PC-3 (cell line): ENCODE measurements around the gene ESR2. TPM values are rescaled to one million over a fixed set of nuclear protein-coding genes. Genes with fewer than 3 reads are reported as not detected.
"Not testable (repeated sequence)": the region's sequence is repeated elsewhere in the genome, so short reads cannot be mapped to it uniquely, and the experiment has no call there.

Source experiments
- ATAC-seq: fragments of 200-7000 bp; cut with Tn5 transposase; 2 replicates; pipeline ENCODE4 v1.9.1; 2020; ENCODE audit warnings: mild to moderate bottlenecking, moderate library complexity
- BruUV-seq: library from RNA; stranded (reverse); fragments of 400-500 nt; replicated peaks from 2 replicates; lab custom pipeline; 2021; lab: Mats Ljungman, UMichigan
- CTCF ChIA-PET: fragments of 300-600 bp; sonication (Branson Sonifier 250); formaldehyde crosslinking; loops from one replicate; lab custom pipeline; 2022; ENCODE audit warnings: antibody characterized with exemption; lab: Charles Lee
- POLR2A ChIA-PET: fragments of 300-600 bp; sonication (Branson Sonifier 250); formaldehyde crosslinking; loops from one replicate; lab custom pipeline; 2022; ENCODE audit warnings: antibody characterized with exemption; ENCODE audit not compliant: unreplicated experiment; lab: Charles Lee
- DNase-seq: peaks from one replicate; pipeline ENCODE4 v3.0.0-alpha.2; 2015
- H2AFZ ChIP-seq: fragments of 300-600 bp; sonication (generic); 2 replicates; pipeline ENCODE4 v1.6.0; 2016; ENCODE audit warnings: antibody characterized with exemption, low read length
- H3F3A ChIP-seq: fragments of 300-600 bp; sonication (generic); one replicate; pipeline ENCODE4 v1.6.0; 2017; ENCODE audit warnings: antibody characterized with exemption, low read length, control low read depth, mild to moderate bottlenecking; ENCODE audit not compliant: unreplicated experiment
- H3K27ac ChIP-seq: fragments of 300-600 bp; sonication (generic); 2 replicates; pipeline ENCODE4 v1.5.1; 2016; ENCODE audit warnings: mild to moderate bottlenecking, low read length
- H3K27me3 ChIP-seq: fragments of 300-600 bp; sonication (generic); 2 replicates; pipeline ENCODE4 v1.6.1; 2016; ENCODE audit warnings: low read length, mixed read lengths
- H3K36me3 ChIP-seq: fragments of 300-600 bp; sonication (generic); 2 replicates; pipeline ENCODE4 v1.6.1; 2016; ENCODE audit warnings: low read depth, mixed run types, low read length, mixed read lengths
- H3K4me1 ChIP-seq: fragments of 300-600 bp; sonication (generic); 2 replicates; pipeline ENCODE4 v1.5.1; 2016; ENCODE audit warnings: low read length; ENCODE audit not compliant: insufficient read depth
- H3K4me2 ChIP-seq: fragments of 300-600 bp; sonication (generic); 2 replicates; pipeline ENCODE4 v1.6.0; 2016; ENCODE audit warnings: low read length
- H3K4me3 ChIP-seq: fragments of 300-600 bp; sonication (generic); 2 replicates; pipeline ENCODE4 v1.5.1; 2016; ENCODE audit warnings: mild to moderate bottlenecking, low read length, mixed read lengths
- H3K79me2 ChIP-seq: fragments of 300-600 bp; sonication (generic); 2 replicates; pipeline ENCODE4 v1.6.1; 2017; ENCODE audit warnings: low read length, mixed read lengths
- H3K9ac ChIP-seq: fragments of 300-600 bp; sonication (generic); 2 replicates; pipeline ENCODE4 v1.6.0; 2016; ENCODE audit warnings: mild to moderate bottlenecking, low read length
- H3K9me2 ChIP-seq: fragments of 300-600 bp; sonication (generic); replicated peaks from 2 replicates; pipeline ENCODE4 v1.6.1; 2016; ENCODE audit warnings: mixed run types, low read length, mixed read lengths
- H3K9me3 ChIP-seq: fragments of 300-600 bp; sonication (generic); 2 replicates; pipeline ENCODE4 v1.6.1; 2016; ENCODE audit warnings: low read length, mixed read lengths
- H4K20me1 ChIP-seq: fragments of 300-600 bp; sonication (generic); 2 replicates; pipeline ENCODE4 v1.6.1; 2016; ENCODE audit warnings: low read length, mixed read lengths
- CTCF ChIP-seq: fragments of 300-600 bp; sonication (generic); conservative IDR thresholded peaks from 2 replicates; pipeline ENCODE4 v1.5.1; 2017; ENCODE audit warnings: antibody characterized with exemption, low read depth, mild to moderate bottlenecking, low read length
- EZH2 ChIP-seq: fragments of 300-600 bp; sonication (generic); IDR thresholded peaks from one replicate; pipeline ENCODE4 v1.6.1; 2017; ENCODE audit warnings: antibody characterized with exemption, mild to moderate bottlenecking, low read length; ENCODE audit not compliant: unreplicated experiment
- EZH2phosphoT487 ChIP-seq: fragments of 300-600 bp; sonication (generic); IDR thresholded peaks from 2 replicates; pipeline ENCODE4 v1.6.1; 2018; ENCODE audit warnings: mild to moderate bottlenecking, antibody characterized with exemption, low read length, borderline replicate concordance
- intact Hi-C: fragments of 100-400 bp; cut with micrococcal nuclease; formaldehyde crosslinking; loops from 2 replicates; pipeline ENCODE4 v1.9.0; 2023
- total RNA-seq: library from RNA; depleted of rRNA; stranded (reverse); fragments of >200 nt; gene quantifications from 2 replicates; pipeline ENCODE4 v1.2.3, GENCODE V29; 2014

The ESR2 gene
- total RNA-seq, 1 experiment from 2014 or later = 0.18 TPM

- H3K27me3 ChIP-seq = no peaks in the 10 kb centered on the region
- ChIA-PET POLR2A (no interaction called here), CTCF (no interaction called here)
- no peaks in the 10 kb centered on the region for H4K20me1 ChIP-seq
- DNase-seq = no peak
- TF ChIP-seq EZH2 = no peak
- no peak for TF ChIP-seq CTCF
- TF ChIP-seq EZH2phosphoT487 = no peak
- BruUV-seq = no TSS peak
- no peaks in the 10 kb centered on the region for H3K9me2 ChIP-seq
- no peak overlapping the region for H2AFZ ChIP-seq
- H3K79me2 ChIP-seq = no peaks in the 10 kb centered on the region
- H3K27ac ChIP-seq = no peak overlapping the region
- no peaks in the 10 kb centered on the region for H3K36me3 ChIP-seq
- no peak overlapping the region for H3K4me3 ChIP-seq
- intact Hi-C loops = no loop called here
- H3K9me3 ChIP-seq = no peaks in the 10 kb centered on the region
- H3K4me1 ChIP-seq = no peaks in the 10 kb centered on the region
- H3K9ac ChIP-seq = no peak overlapping the region
- no peak for ATAC-seq
- H3F3A ChIP-seq = no peaks in the 10 kb centered on the region
- no peak overlapping the region for H3K4me2 ChIP-seq
Measured at GRCh38 chr14:64049616-64050381, 244.4 kb downstream of the ESR2 start.

- Histone ChIP-seq H3K36me3 (no peaks in the 10 kb centered on the region), H3K9me2 (no peaks in the 10 kb centered on the region), H3K4me2 (no peak overlapping the region), H4K20me1 (no peaks in the 10 kb centered on the region), H2AFZ (no peak overlapping the region), H3K4me3 (no peak overlapping the region), H3K27ac (no peak overlapping the region), H3K4me1 (no peaks in the 10 kb centered on the region), H3K9ac (no peak overlapping the region), H3K9me3 (no peaks in the 10 kb centered on the region), H3K79me2 (no peaks in the 10 kb centered on the region), H3F3A (no peaks in the 10 kb centered on the region), H3K27me3 (no peaks in the 10 kb centered on the region)
- TF ChIP-seq EZH2phosphoT487 = no peak
- no peak for TF ChIP-seq CTCF
- TF ChIP-seq EZH2 = no peak
- intact Hi-C loops = no loop called here
- ChIA-PET CTCF (no interaction called here), POLR2A (no interaction called here)
- no TSS peak for BruUV-seq
- ATAC-seq (no peak), DNase-seq (no peak)
Measured at GRCh38 chr14:64045091-64045490, 249.1 kb downstream of the ESR2 start.

GRCh38 chr14:64043296-64043695 is 250.9 kb downstream of the ESR2 start:
- H3F3A ChIP-seq, H3K4me3 ChIP-seq, H3K27me3 ChIP-seq, H3K79me2 ChIP-seq, BruUV-seq, DNase-seq, CTCF ChIA-PET, H3K9me3 ChIP-seq, H3K4me1 ChIP-seq, POLR2A ChIA-PET, ATAC-seq, H3K9me2 ChIP-seq, H4K20me1 ChIP-seq, H3K4me2 ChIP-seq, H3K9ac ChIP-seq, H3K36me3 ChIP-seq, H2AFZ ChIP-seq, H3K27ac ChIP-seq: not testable (repeated sequence)
- intact Hi-C loops = loop anchor here (5.0 kb wide), 1 partner anchor 44 kb away; no protein-coding TSS in a partner anchor
